NB4 (cell line): ENCODE data around the gene ANKRD34A.
A peak's percentile ranks its signal among the peaks of the same experiment; 100 is the strongest.

Source experiments
- CTCF ChIP-seq: IDR thresholded peaks from one replicate; pipeline ENCODE4 v1.5.1; 2012; ENCODE audit warnings: low read depth, low read length
- MAX ChIP-seq: IDR thresholded peaks from 2 replicates; pipeline ENCODE4 v1.6.1; 2011; ENCODE audit warnings: low read depth, low read length
- MYC ChIP-seq: IDR thresholded peaks from 2 replicates; pipeline ENCODE4 v1.6.1; 2011; ENCODE audit warnings: low read depth, low read length
- POLR2A ChIP-seq: IDR thresholded peaks from 2 replicates; pipeline ENCODE4 v1.6.1; 2011; ENCODE audit warnings: mild to moderate bottlenecking; ENCODE audit not compliant: insufficient read length; ENCODE audit errors: extremely low read depth

GRCh38 chr1:145996433-145997015, 32.1 kb upstream of the ANKRD34A start, which contains the start of gene TXNIP:
- no peak for TF ChIP-seq CTCF
- TF ChIP-seq POLR2A, result peak; percentile 95
- peak; percentile 81 for TF ChIP-seq MYC
- TF ChIP-seq MAX, result peak; percentile 99
